ENCODE measurements around the gene PTPRO.

Gene PTPRO

GRCh38 chr12:15444523-15444922 lies 122.2 kb downstream of the PTPRO start:
- Histone ChIP-seq H3K9me3 (ENCODE audit: control insufficient read depth, insufficient read depth, low read length) (no peaks in the 10 kb centered on the region), H3K9ac (ENCODE audit: low read depth, low read length) (no peak overlapping the region), H3K4me1 (ENCODE audit: insufficient read depth, low read length) (no peaks in the 10 kb centered on the region), H3K36me3 (ENCODE audit: insufficient read depth, low read length) (no peaks in the 10 kb centered on the region)

GRCh38 chr12:15446807-15447206 lies 124.5 kb downstream of the PTPRO start:
- Histone ChIP-seq H3K4me1 (ENCODE audit: insufficient read depth, low read length) (no peaks in the 10 kb centered on the region), H3K36me3 (ENCODE audit: insufficient read depth, low read length) (no peaks in the 10 kb centered on the region), H3K9ac (ENCODE audit: low read depth, low read length) (no peak overlapping the region), H3K9me3 (ENCODE audit: control insufficient read depth, insufficient read depth, low read length) (no peaks in the 10 kb centered on the region)

GRCh38 chr12:15453613-15454012 lies 131.3 kb downstream of the PTPRO start:
- H3K36me3 ChIP-seq (ENCODE audit: insufficient read depth, low read length): no peaks in the 10 kb centered on the region
- H3K9me3 ChIP-seq (ENCODE audit: control insufficient read depth, insufficient read depth, low read length): no peaks in the 10 kb centered on the region; the same call in 1 of the 2 replicates
- no peak overlapping the region for H3K9ac ChIP-seq (ENCODE audit: low read depth, low read length)
- H3K4me1 ChIP-seq (ENCODE audit: insufficient read depth, low read length): no peaks in the 10 kb centered on the region

GRCh38 chr12:15458008-15458407 lies 135.7 kb downstream of the PTPRO start:
- H3K36me3 ChIP-seq (ENCODE audit: insufficient read depth, low read length): no peaks in the 10 kb centered on the region; the same call in 1 of the 2 replicates
- no peaks in the 10 kb centered on the region; the same call in 1 of the 2 replicates for H3K9me3 ChIP-seq (ENCODE audit: control insufficient read depth, insufficient read depth, low read length)
- H3K9ac ChIP-seq (ENCODE audit: low read depth, low read length): no peak overlapping the region
- H3K4me1 ChIP-seq (ENCODE audit: insufficient read depth, low read length): no peaks in the 10 kb centered on the region

- Histone ChIP-seq H3K36me3 (ENCODE audit: insufficient read depth, low read length) (no peaks in the 10 kb centered on the region), H3K4me1 (ENCODE audit: insufficient read depth, low read length) (no peaks in the 10 kb centered on the region), H3K9me3 (ENCODE audit: control insufficient read depth, insufficient read depth, low read length) (no peaks in the 10 kb centered on the region; the same call in 1 of the 2 replicates), H3K9ac (ENCODE audit: low read depth, low read length) (no peak overlapping the region)
Measured at GRCh38 chr12:15468911-15469310, 146.6 kb downstream of the PTPRO start.

GRCh38 chr12:15469356-15469755 lies 147.0 kb downstream of the PTPRO start:
- H3K9me3 ChIP-seq (ENCODE audit: control insufficient read depth, insufficient read depth, low read length): no peaks in the 10 kb centered on the region
- H3K36me3 ChIP-seq (ENCODE audit: insufficient read depth, low read length): no peaks in the 10 kb centered on the region
- no peaks in the 10 kb centered on the region for H3K4me1 ChIP-seq (ENCODE audit: insufficient read depth, low read length)
- no peak overlapping the region for H3K9ac ChIP-seq (ENCODE audit: low read depth, low read length)

- H3K9ac ChIP-seq (ENCODE audit: low read depth, low read length): no peak overlapping the region
Measured at GRCh38 chr12:15472036-15472435, 149.7 kb downstream of the PTPRO start.

GRCh38 chr12:15474766-15475165 lies 152.5 kb downstream of the PTPRO start:
- Histone ChIP-seq H3K4me1 (ENCODE audit: insufficient read depth, low read length) (no peaks in the 10 kb centered on the region), H3K9ac (ENCODE audit: low read depth, low read length) (no peak overlapping the region), H3K9me3 (ENCODE audit: control insufficient read depth, insufficient read depth, low read length) (no peaks in the 10 kb centered on the region), H3K36me3 (ENCODE audit: insufficient read depth, low read length) (no peaks in the 10 kb centered on the region)

More at GRCh38 chr12:15472036-15472435, 149.7 kb downstream of the PTPRO start:
- Histone ChIP-seq H3K36me3 (ENCODE audit: insufficient read depth, low read length) (no peaks in the 10 kb centered on the region), H3K4me1 (ENCODE audit: insufficient read depth, low read length) (no peaks in the 10 kb centered on the region), H3K9me3 (ENCODE audit: control insufficient read depth, insufficient read depth, low read length) (no peaks in the 10 kb centered on the region)

GRCh38 chr12:15477761-15478160 lies 155.5 kb downstream of the PTPRO start:
- Histone ChIP-seq H3K4me1 (ENCODE audit: insufficient read depth, low read length) (no peaks in the 10 kb centered on the region), H3K9ac (ENCODE audit: low read depth, low read length) (no peak overlapping the region), H3K9me3 (ENCODE audit: control insufficient read depth, insufficient read depth, low read length) (no peaks in the 10 kb centered on the region), H3K36me3 (ENCODE audit: insufficient read depth, low read length) (no peaks in the 10 kb centered on the region)

- H3K36me3 ChIP-seq (ENCODE audit: insufficient read depth, low read length): no peaks in the 10 kb centered on the region
- H3K4me1 ChIP-seq (ENCODE audit: insufficient read depth, low read length): no peaks in the 10 kb centered on the region
- H3K9ac ChIP-seq (ENCODE audit: low read depth, low read length): no peak overlapping the region
- H3K9me3 ChIP-seq (ENCODE audit: control insufficient read depth, insufficient read depth, low read length): no peaks in the 10 kb centered on the region
Measured at GRCh38 chr12:15481846-15482245, 159.5 kb downstream of the PTPRO start.

- Histone ChIP-seq H3K9ac (ENCODE audit: low read depth, low read length) (no peak overlapping the region), H3K36me3 (ENCODE audit: insufficient read depth, low read length) (no peaks in the 10 kb centered on the region), H3K9me3 (ENCODE audit: control insufficient read depth, insufficient read depth, low read length) (no peaks in the 10 kb centered on the region), H3K4me1 (ENCODE audit: insufficient read depth, low read length) (no peaks in the 10 kb centered on the region)
Measured at GRCh38 chr12:15485466-15485865, 163.2 kb downstream of the PTPRO start.

- no peaks in the 10 kb centered on the region for H3K36me3 ChIP-seq (ENCODE audit: insufficient read depth, low read length)
- no peak overlapping the region for H3K9ac ChIP-seq (ENCODE audit: low read depth, low read length)
- no peaks in the 10 kb centered on the region for H3K9me3 ChIP-seq (ENCODE audit: control insufficient read depth, insufficient read depth, low read length)
- H3K4me1 ChIP-seq (ENCODE audit: insufficient read depth, low read length): no peaks in the 10 kb centered on the region
Measured at GRCh38 chr12:15486859-15487258, 164.6 kb downstream of the PTPRO start.

- H3K4me1 ChIP-seq (ENCODE audit: insufficient read depth, low read length): no peaks in the 10 kb centered on the region
- no peaks in the 10 kb centered on the region for H3K9me3 ChIP-seq (ENCODE audit: control insufficient read depth, insufficient read depth, low read length)
- no peak overlapping the region for H3K9ac ChIP-seq (ENCODE audit: low read depth, low read length)
- no peaks in the 10 kb centered on the region for H3K36me3 ChIP-seq (ENCODE audit: insufficient read depth, low read length)
Measured at GRCh38 chr12:15488481-15488880, 166.2 kb downstream of the PTPRO start.

GRCh38 chr12:15494329-15495046 lies 172.2 kb downstream of the PTPRO start:
- H3K9ac ChIP-seq (ENCODE audit: low read depth, low read length): no peak overlapping the region
- H3K9me3 ChIP-seq (ENCODE audit: control insufficient read depth, insufficient read depth, low read length): no peaks in the 10 kb centered on the region
- no peaks in the 10 kb centered on the region for H3K36me3 ChIP-seq (ENCODE audit: insufficient read depth, low read length)
- H3K4me1 ChIP-seq (ENCODE audit: insufficient read depth, low read length): no peaks in the 10 kb centered on the region

GRCh38 chr12:15495746-15496145 lies 173.4 kb downstream of the PTPRO start:
- Histone ChIP-seq H3K9me3 (ENCODE audit: control insufficient read depth, insufficient read depth, low read length) (no peaks in the 10 kb centered on the region), H3K4me1 (ENCODE audit: insufficient read depth, low read length) (no peaks in the 10 kb centered on the region), H3K36me3 (ENCODE audit: insufficient read depth, low read length) (no peaks in the 10 kb centered on the region), H3K9ac (ENCODE audit: low read depth, low read length) (no peak overlapping the region)
